ENCODE results near the gene SLC12A1.

Gene SLC12A1

DNA sequence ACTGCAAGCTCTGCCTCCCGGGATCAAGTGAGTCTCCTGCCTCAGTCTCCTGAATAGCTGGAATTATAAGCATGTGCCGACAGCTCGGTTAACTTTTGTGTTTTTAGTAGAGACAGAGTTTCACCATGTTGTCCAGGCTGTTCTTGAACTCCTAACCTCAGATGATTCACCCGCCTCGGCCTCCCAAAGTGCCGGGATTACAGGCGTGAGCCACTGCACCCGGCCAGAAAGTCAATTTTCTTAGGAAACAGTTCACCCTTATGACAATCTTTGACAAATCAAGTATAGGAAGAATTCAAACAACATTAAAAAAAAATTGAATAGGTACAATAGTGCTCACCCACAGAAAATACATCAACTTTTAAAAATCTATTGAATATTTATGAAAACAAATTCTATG, 101.5 kb downstream of the SLC12A1 start:
- Histone ChIP-seq H4K20me1 (ENCODE audit: insufficient read depth, low read length) (no peaks in the 10 kb centered on the region), H3K9me3 (ENCODE audit: low read length) (no peaks in the 10 kb centered on the region), H2AFZ (ENCODE audit: low read length) (no peak overlapping the region), H3K9me2 (ENCODE audit: low read depth, low read length) (no peaks in the 10 kb centered on the region), H3K4me3 (ENCODE audit: low read depth, low read length, poor library complexity, severe bottlenecking) (no peak overlapping the region), H3K27me3 (ENCODE audit: insufficient read depth, low read length) (no peaks in the 10 kb centered on the region), H3K79me2 (ENCODE audit: insufficient read depth, low read length) (no peaks in the 10 kb centered on the region), H3K4me1 (ENCODE audit: insufficient read depth, low read length, severe bottlenecking) (no peaks in the 10 kb centered on the region), H3K9ac (ENCODE audit: low read length) (no peak overlapping the region), H3F3A (ENCODE audit: insufficient read depth, low read length) (no peaks in the 10 kb centered on the region), H3K36me3 (ENCODE audit: insufficient read depth, low read length) (no peaks in the 10 kb centered on the region), H3K27ac (ENCODE audit: low read depth, low read length, poor library complexity, severe bottlenecking) (no peak overlapping the region), H3K4me2 (ENCODE audit: low read length) (no peak overlapping the region)
- TF ChIP-seq EZH2 (IDR thresholded peaks at IDR 0.05; ENCODE audit: borderline replicate concordance, low read length), result no peak
- TF ChIP-seq, protein P1, sequence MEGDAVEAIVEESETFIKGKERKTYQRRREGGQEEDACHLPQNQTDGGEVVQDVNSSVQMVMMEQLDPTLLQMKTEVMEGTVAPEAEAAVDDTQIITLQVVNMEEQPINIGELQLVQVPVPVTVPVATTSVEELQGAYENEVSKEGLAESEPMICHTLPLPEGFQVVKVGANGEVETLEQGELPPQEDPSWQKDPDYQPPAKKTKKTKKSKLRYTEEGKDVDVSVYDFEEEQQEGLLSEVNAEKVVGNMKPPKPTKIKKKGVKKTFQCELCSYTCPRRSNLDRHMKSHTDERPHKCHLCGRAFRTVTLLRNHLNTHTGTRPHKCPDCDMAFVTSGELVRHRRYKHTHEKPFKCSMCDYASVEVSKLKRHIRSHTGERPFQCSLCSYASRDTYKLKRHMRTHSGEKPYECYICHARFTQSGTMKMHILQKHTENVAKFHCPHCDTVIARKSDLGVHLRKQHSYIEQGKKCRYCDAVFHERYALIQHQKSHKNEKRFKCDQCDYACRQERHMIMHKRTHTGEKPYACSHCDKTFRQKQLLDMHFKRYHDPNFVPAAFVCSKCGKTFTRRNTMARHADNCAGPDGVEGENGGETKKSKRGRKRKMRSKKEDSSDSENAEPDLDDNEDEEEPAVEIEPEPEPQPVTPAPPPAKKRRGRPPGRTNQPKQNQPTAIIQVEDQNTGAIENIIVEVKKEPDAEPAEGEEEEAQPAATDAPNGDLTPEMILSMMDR (IDR thresholded peaks at IDR 0.05; ENCODE audit: low read length), result no peak

DNA sequence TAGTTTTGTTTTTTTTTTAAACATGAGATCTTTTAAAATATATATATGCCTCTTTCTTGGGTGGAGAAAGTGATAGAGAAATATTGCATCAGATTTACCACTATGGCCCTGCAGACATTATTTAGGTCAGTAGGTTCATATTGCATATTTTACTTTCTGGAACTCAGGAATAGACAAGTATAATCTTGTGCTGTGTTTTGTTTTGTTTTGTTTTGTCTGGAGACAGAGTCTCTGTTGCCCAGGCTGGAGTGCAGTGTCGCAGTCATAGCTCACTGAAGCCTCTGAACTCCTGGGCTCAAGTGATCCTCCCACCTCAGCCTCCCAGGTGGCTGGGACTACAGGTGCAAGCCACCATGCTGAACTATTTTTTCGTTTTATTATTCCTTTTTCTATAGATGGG, 103.6 kb downstream of the SLC12A1 start:
- Histone ChIP-seq H3K36me3 (ENCODE audit: insufficient read depth, low read length) (no peaks in the 10 kb centered on the region), H3F3A (ENCODE audit: insufficient read depth, low read length) (no peaks in the 10 kb centered on the region), H3K9ac (ENCODE audit: low read length) (no peak overlapping the region; the same call in 1 of the 2 replicates), H3K4me1 (ENCODE audit: insufficient read depth, low read length, severe bottlenecking) (no peaks in the 10 kb centered on the region), H3K4me3 (ENCODE audit: low read depth, low read length, poor library complexity, severe bottlenecking) (no peak overlapping the region), H3K79me2 (ENCODE audit: insufficient read depth, low read length) (no peaks in the 10 kb centered on the region), H4K20me1 (ENCODE audit: insufficient read depth, low read length) (no peaks in the 10 kb centered on the region), H3K27ac (ENCODE audit: low read depth, low read length, poor library complexity, severe bottlenecking) (no peak overlapping the region), H3K9me3 (ENCODE audit: low read length) (no peaks in the 10 kb centered on the region), H3K9me2 (ENCODE audit: low read depth, low read length) (no peaks in the 10 kb centered on the region), H2AFZ (ENCODE audit: low read length) (no peak overlapping the region), H3K4me2 (ENCODE audit: low read length) (no peak overlapping the region), H3K27me3 (ENCODE audit: insufficient read depth, low read length) (no peaks in the 10 kb centered on the region)
- TF ChIP-seq EZH2 (IDR thresholded peaks at IDR 0.05; ENCODE audit: borderline replicate concordance, low read length), result no peak
- TF ChIP-seq, protein P1 (IDR thresholded peaks at IDR 0.05; ENCODE audit: low read length), result no peak

DNA sequence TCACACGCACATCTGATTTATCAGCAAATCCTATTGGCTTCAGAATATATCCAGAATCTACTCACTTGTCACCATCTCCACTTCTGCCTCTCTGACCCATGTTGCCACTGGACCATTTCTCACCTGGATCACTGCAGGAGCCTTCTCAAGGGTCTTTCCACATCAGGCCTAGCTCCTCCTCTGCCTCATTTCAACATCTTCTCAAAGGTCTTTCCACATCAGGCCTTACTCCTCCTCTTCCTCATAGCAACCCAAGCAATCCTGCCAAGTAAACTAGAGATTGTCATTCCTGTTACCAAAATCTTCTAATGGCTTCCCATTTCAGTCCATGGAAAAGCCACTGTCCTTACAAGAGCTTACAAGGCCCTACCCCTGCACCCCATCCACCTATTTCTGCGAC, 107.1 kb downstream of the SLC12A1 start:
- TF ChIP-seq, protein P1 (IDR thresholded peaks at IDR 0.05; ENCODE audit: low read length), result no peak
- TF ChIP-seq EZH2 (IDR thresholded peaks at IDR 0.05; ENCODE audit: borderline replicate concordance, low read length), result no peak
- Histone ChIP-seq H3K4me1 (ENCODE audit: insufficient read depth, low read length, severe bottlenecking) (no peaks in the 10 kb centered on the region), H3K27ac (ENCODE audit: low read depth, low read length, poor library complexity, severe bottlenecking) (no peak overlapping the region), H3K4me3 (ENCODE audit: low read depth, low read length, poor library complexity, severe bottlenecking) (no peak overlapping the region), H3K9ac (ENCODE audit: low read length) (no peak overlapping the region), H3K27me3 (ENCODE audit: insufficient read depth, low read length) (no peaks in the 10 kb centered on the region), H3F3A (ENCODE audit: insufficient read depth, low read length) (no peaks in the 10 kb centered on the region), H2AFZ (ENCODE audit: low read length) (no peak overlapping the region), H3K9me3 (ENCODE audit: low read length) (no peaks in the 10 kb centered on the region), H3K9me2 (ENCODE audit: low read depth, low read length) (no peaks in the 10 kb centered on the region), H3K79me2 (ENCODE audit: insufficient read depth, low read length) (no peaks in the 10 kb centered on the region), H3K36me3 (ENCODE audit: insufficient read depth, low read length) (no peaks in the 10 kb centered on the region), H4K20me1 (ENCODE audit: insufficient read depth, low read length) (no peaks in the 10 kb centered on the region), H3K4me2 (ENCODE audit: low read length) (no peak overlapping the region)
